HG03575 (cell line): ENCODE results near the gene TPSD1.
"Not testable (repeated sequence)": the region's sequence is repeated elsewhere in the genome, so short reads cannot be mapped to it uniquely, and the experiment has no call there.

Experiments
- ATAC-seq: cut with Tn5 transposase; IDR thresholded peaks from one replicate; pipeline ENCODE4 v1.9.1; 2021; ENCODE audit not compliant: unreplicated experiment, insufficient number of reproducible peaks, low FRiP score; ENCODE audit errors: extremely low read depth

The TPSD1 gene

GRCh38 chr16:1237990-1238389 is 17.9 kb upstream of the TPSD1 start:
- no peak for ATAC-seq

GRCh38 chr16:1238909-1239308 is 17.0 kb upstream of the TPSD1 start:
- not testable (repeated sequence) for ATAC-seq

- not testable (repeated sequence) for ATAC-seq
Observed at GRCh38 chr16:1239575-1239974, 16.3 kb upstream of the TPSD1 start.

GRCh38 chr16:1240436-1240835 is 15.4 kb upstream of the TPSD1 start, which contains the start of gene TPSAB1:
TSS of gene TPSAB1 (plus strand) at chr16:1240705. CDS start at chr16:1240939, 234 bp downstream.
- ATAC-seq, result not testable (repeated sequence)

GRCh38 chr16:1241081-1241480 is 14.8 kb upstream of the TPSD1 start:
- not testable (repeated sequence) for ATAC-seq

GRCh38 chr16:1243363-1243762 is 12.5 kb upstream of the TPSD1 start:
- ATAC-seq, result not testable (repeated sequence)

GRCh38 chr16:1243907-1244850 is 11.7 kb upstream of the TPSD1 start:
- not testable (repeated sequence) for ATAC-seq

- ATAC-seq, result no peak
Observed at GRCh38 chr16:1244881-1245280, 11.0 kb upstream of the TPSD1 start.

GRCh38 chr16:1245452-1246020 is 10.3 kb upstream of the TPSD1 start:
- no peak for ATAC-seq

- ATAC-seq, result not testable (repeated sequence)
Observed at GRCh38 chr16:1247903-1248537, 7.8 kb upstream of the TPSD1 start.

- not testable (repeated sequence) for ATAC-seq
Observed at GRCh38 chr16:1249031-1249755, 6.7 kb upstream of the TPSD1 start.

- not testable (repeated sequence) for ATAC-seq
Observed at GRCh38 chr16:1253701-1254364, 2.0 kb upstream of the TPSD1 start.

GRCh38 chr16:1254821-1255220 is 1.0 kb upstream of the TPSD1 start:
- not testable (repeated sequence) for ATAC-seq

- ATAC-seq, result not testable (repeated sequence)
Observed at GRCh38 chr16:1256296-1256873, 516 bp downstream of the TPSD1 start.

GRCh38 chr16:1256874-1257322 is 1.0 kb downstream of the TPSD1 start:
- ATAC-seq, result no peak

GRCh38 chr16:1257561-1258224 is 1.8 kb downstream of the TPSD1 start:
- ATAC-seq, result no peak

GRCh38 chr16:1258225-1258600 is 2.3 kb downstream of the TPSD1 start:
- no peak for ATAC-seq
